Midbrain (tissue), 1 donor: ENCODE results near the gene TTLL6.
"Not testable (repeated sequence)": the region's sequence is repeated elsewhere in the genome, so short reads cannot be mapped to it uniquely, and the experiment has no call there.

Experiments
- DNase-seq: peaks from one replicate; lab custom pipeline; 2025; lab: John Stamatoyannopoulos, UW

TTLL6 gene

DNA sequence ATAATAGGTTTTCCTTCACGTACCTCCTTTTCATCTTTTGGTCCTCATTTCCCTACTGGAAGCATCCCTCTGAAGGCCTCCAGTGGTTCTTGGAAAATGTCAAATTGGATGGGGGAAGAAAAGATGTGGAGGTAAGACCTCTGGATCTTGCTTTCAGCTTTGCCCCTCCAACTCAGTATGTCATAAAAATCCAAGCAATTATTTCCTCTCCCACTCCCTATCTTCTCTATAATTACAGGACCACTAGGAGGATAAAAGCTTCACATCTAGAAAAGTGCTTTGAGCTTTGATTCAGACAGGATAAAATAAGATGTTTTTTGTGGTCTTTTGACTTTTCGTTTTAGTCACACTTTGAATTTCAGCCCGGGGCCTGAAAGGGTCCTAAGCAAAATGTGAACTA is 1.7 kb downstream of the TTLL6 start:
- DNase-seq, result no peak

DNA sequence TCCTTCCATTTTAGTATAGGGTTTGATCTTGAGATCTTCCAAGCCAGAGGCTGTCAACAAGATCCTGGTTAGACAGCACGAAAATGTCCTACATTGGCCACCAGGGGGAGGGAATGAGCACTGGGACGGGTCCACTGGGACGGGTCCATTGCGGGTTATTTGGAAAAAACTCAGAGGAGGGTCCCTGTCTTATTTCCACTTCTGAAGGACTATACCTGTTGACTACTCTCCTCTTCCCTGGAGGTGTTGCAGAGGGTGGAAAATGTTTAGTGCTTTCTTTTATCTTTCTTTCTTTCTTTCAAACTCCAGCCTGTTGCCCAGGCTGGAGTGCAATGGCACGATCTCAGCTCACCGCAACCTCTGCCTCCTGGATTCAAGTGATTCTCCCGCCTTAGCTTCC is 2.5 kb downstream of the TTLL6 start:
- DNase-seq, result peak; percentile 32

GRCh38 chr17:48812001-48812400 is 5.0 kb downstream of the TTLL6 start:
- no peak for DNase-seq

DNA sequence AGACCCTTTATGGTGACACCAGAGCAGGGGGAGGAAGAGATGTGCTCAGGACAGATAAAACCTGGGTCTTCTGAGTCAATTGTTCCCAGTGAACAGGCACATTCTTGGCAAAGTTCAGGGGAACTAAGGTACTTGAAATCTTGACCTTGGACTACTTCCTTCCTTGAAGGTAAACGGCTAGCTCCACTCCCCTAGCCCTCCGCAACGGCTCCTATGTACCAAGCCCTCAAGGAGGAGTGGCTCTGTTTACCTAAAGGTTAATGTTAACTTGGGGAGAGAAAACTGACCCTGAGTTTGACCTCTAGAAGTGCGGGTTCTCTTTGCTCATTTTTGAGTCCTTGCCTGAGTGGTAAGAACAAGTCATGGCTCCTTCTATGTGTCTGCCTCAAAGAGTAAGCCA is 7.8 kb downstream of the TTLL6 start:
- no peak for DNase-seq

- peak; percentile 52 for DNase-seq
These were observed 12.1 kb downstream of the TTLL6 start for GRCh38 chr17:48804936-48805411.

DNA sequence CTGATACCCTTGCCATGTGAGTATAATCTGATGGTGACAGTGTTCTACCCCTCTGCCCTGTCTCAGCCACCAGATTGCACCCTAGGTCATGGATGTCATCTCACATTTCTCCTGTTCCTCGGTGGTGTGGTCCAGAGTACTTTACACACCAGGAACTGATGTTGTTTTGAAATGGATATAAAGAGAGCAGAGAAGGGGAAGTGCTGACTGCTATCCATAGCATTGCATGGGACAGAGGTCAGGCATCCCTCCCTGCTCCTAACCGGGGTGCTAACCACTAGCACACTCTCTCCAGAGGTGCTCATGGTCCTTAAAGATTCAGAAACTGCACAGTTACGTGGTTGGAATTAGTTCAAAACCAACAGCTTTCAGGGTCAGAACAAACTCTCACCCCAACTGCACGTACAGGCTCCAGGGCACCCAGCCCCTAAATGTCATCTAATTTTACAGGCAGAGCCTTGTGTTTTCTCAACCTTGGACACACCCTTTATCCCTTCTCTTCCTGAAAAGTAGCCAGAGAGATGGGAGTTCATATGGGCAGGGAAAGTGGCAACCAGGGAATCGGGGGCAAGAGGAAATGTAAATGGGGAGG is 16.3 kb downstream of the TTLL6 start:
- no peak for DNase-seq

GRCh38 chr17:48799069-48799723 is 17.8 kb downstream of the TTLL6 start:
- no peak for DNase-seq

GRCh38 chr17:48796163-48796522 is 20.9 kb downstream of the TTLL6 start:
- not testable (repeated sequence) for DNase-seq

DNA sequence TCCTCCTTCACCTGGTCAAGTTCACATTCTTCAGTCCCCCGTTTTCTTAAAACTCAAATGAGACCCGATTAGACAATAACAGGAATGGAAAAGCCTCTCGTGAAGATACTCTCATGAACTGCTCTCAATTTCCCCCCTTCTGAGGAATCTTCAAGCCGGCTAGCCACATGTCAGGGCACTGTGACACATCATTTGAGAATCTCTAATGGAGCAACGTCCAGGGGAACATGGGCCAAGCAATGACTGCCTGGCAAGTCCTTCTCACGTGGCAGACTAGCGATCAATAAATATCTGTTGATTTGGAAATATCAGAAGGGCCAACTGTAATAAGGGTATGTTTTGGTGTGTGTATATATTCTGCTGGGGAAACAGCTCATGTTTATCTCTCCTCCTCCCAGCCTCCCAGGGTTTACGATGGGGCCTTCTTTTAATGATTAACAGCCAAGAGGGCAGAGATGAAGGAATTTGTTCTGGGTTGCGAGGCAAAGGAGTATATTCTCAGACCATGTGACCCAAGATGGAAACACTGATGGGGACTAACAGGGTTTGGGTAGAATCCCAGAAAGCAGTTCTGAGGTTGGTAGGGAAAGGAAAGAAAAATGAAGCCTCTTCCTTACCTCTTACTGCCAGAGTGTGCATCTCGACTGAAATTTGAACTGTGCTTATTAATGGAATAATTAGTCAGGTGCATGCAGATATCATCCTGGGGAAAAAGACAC is 21.4 kb downstream of the TTLL6 start:
- no peak for DNase-seq

GRCh38 chr17:48792033-48792798 is 24.8 kb downstream of the TTLL6 start:
- DNase-seq, result no peak

DNA sequence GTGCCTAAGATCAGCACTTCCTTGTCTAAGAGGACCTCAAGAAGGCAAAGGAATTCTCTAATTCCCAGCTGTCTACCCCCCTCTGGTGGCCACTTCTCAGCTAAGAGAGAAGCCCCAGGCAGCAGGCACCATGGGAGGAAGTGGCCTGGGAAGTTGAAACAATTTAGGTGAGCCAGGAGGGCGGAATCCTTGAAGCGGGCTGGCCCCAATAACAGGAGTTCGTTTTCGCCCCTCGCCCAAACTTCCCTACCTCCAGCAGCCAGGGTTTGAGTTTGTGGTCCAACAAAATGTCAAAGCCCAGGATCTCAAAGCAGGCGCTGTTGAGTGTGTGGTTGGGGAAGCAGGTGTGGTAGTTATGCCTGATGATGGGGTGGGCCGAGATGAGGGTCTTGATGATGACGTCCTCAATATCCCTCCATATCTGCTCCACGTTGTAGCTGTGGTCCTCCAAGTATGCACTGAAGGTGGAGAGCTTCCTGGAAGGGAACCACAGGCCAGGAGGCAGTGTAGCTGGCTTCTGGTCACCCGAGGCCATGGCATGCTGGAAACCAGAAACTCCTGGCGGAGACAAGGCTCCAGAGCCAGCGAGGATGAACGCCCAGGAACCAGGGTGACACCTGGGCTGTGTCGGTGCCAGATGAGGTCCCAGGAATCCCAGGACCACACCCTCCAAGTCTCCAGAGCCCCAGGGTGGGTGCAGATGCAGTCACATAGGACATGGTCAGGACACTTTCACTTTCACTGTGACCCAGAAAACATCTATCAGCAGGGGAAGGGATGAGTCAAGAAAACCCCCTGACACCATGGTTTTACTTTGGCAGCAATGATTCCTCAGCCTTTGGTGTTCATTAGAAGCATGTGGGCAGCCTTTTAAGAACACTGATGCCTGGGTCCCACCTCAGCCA is 25.6 kb downstream of the TTLL6 start:
- peak; percentile 15 for DNase-seq

DNA sequence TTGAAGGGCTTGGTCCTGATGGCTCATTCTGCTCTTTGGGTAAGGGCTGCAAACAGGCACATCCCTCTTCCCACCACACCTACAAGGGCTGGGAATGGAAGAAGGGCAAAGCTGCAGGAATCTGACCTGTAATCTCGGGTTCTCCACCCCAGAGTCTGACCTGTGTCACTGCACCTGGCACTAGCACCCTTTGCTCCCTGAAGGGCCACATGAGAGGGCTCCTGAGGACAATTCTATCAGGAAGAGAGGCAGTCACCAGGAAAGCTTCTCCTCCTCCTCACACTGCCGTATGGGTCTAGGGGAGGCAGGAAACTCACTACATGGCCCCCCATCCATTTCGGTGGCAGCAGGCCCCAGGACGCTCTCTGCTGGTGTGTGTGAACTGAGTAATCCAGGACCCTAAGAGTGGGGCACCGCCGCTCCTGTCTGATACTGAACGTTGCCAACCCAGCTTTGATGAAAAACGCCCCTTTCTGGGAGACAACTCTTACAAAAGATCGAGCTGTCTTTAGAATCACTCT is 26.4 kb downstream of the TTLL6 start:
- DNase-seq, result no peak

GRCh38 chr17:48787828-48788227 is 29.2 kb downstream of the TTLL6 start:
- DNase-seq, result no peak

- no peak for DNase-seq
These were observed 37.6 kb downstream of the TTLL6 start for GRCh38 chr17:48779421-48779820.

DNA sequence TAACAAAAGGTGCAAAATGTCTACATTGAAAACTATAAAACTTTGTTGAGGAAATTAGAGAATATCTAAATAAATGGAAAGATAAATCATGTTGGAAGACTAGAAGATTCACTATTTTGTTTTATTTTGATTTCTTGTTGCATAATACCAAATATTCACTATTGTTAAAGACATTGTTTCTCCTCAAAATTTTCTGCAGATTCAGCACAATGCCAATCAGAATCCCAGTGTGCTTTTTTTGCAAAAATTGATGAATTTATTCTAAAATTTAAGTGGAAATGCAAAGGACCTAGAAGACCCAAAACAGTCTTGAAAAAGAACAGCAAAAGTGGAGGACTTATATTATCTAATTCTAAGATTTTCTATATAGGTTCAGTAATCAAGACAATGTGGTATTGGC is 40.4 kb downstream of the TTLL6 start:
- no peak for DNase-seq

DNA sequence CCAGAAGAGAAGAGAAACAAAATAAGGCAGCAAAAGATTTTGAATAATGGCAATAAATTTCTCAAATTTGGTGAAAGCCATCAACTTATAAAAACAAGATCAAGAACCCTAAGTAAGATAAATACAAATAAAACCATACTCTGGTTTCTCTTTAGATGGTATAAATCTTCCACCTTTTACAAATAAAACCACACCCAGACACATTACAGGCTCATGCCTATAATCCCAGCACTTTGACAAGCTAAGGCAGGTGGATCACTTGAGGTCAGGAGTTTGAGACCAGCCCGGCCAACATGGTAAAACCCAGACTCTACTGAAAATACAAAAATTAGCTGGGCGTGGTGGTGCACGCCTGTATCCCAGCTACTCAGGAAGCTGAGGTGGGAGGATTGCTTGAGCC is 43.8 kb downstream of the TTLL6 start:
- DNase-seq, result no peak

GRCh38 chr17:48770954-48771353 is 46.1 kb downstream of the TTLL6 start:
- DNase-seq, result no peak

GRCh38 chr17:48769009-48769675 is 47.9 kb downstream of the TTLL6 start:
- DNase-seq, result no peak

DNA sequence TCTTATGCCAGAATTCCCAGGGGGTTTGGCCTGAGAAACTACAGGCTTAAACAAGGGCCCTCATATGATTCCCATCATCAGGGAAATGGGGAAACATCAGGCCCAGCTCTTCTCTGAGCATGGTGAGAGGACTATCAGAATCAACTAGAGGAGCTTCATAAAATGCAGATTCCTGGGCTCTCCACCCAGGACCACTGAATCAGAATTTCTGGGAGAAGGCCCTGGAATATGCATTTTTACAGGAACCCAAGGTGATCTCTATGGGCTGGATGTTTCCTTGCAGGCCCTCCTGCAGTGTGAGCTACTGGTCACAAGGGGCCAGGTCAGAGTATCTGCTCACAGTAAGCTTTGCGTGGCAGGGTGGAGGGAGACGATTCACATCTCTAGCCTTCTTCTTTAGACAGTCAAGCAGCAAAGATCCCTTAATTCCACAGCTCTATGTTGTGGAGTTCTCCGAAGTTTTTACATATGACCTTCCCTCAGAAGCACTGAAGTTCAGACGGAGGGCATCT is 49.7 kb downstream of the TTLL6 start:
- DNase-seq, result no peak

- DNase-seq, result no peak
These were observed 55.9 kb downstream of the TTLL6 start for GRCh38 chr17:48761114-48761513.

GRCh38 chr17:48760411-48760810 is 56.6 kb downstream of the TTLL6 start:
- no peak for DNase-seq
